HG03565 (cell line): Measurements from ENCODE around the gene LCAT.
"Not testable (repeated sequence)": the region's sequence is repeated elsewhere in the genome, so short reads cannot be mapped to it uniquely, and the experiment has no call there.

Experiments
- ATAC-seq: cut with Tn5 transposase; IDR thresholded peaks from one replicate; pipeline ENCODE4 v1.9.1; 2021; ENCODE audit warnings: mild to moderate bottlenecking, moderate library complexity; ENCODE audit not compliant: unreplicated experiment

LCAT gene

DNA sequence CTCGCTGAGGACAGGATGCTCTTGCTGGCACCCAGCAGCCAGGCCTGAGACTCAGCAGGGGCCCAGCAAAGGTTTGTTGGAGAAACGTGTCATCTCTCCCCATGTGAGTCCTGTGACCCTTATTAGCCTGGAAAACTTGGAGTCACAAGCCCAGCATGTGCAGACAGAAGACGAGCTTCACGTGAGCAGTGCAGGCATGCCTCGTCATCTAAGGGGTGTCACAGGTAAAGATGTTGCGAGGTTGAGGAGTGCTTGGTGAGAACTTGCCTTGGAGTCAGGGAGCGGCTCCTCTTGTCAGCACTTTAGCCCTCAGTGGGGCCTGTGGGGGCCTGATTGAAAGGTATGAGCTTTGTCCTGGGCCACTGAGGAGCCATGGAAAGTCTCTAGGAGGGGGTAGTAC is 10.1 kb downstream of the LCAT start:
- ATAC-seq = no peak

DNA sequence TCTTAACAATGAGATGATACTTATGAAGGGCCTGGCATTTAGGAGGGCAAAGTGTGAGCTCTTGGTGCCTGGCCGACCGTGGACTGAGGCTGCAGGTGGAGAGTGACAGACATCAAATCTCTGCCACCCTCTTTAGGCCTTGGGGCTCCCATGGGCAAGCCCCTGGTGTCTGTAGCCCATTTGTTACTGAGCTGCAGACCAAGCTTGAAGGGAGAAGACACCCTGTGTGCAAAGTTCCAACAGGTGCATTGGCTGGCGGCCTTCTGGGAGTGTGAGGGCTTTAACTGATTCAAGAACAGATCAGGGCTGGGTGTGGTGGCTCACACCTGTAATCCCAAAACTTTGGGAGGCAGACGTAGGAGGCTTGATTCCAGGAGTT is 11.5 kb downstream of the LCAT start:
- no peak for ATAC-seq

DNA sequence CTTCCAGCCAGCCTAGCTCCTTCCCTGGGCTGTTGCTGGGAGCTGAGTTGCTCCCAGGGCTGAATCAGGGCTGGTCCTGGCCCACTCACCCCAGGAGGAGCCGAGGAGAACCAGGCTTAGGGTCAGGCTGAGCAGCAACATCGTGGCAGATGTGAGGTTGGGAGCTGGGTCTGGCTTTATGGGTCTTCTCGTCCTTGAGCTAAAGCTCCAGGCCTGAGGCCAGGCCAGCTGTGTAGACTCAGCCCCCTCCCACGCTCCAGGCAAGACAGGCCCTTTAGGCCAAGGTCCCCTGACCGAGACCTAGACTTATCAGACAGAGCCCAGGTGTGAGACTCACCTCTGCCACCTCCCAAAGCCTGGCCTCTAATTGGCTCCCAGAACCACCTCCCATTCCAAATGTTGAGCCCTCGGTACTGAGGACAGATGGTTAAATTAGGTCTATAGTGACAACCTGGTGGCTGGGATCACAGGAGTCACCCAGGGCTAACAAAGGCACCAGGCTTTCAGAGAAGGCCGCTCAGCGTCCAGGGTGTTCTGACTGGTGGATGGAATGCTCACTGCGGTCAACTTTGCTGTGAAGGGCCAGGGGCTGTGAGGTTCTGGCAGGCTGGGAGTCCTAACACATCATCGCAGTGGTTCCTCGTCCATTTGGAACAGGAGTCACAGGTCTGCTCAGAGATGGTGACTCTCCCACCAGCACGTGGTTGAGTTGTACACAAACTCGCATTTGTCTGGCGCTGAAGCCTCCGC is 12.0 kb downstream of the LCAT start, which contains the start of gene CTRL:
Gene CTRL, minus strand, starts transcription at position 151 of the 750 bp plus-strand sequence. Its CDS starts 10 bp downstream, at position 141.
- ATAC-seq = no peak

DNA sequence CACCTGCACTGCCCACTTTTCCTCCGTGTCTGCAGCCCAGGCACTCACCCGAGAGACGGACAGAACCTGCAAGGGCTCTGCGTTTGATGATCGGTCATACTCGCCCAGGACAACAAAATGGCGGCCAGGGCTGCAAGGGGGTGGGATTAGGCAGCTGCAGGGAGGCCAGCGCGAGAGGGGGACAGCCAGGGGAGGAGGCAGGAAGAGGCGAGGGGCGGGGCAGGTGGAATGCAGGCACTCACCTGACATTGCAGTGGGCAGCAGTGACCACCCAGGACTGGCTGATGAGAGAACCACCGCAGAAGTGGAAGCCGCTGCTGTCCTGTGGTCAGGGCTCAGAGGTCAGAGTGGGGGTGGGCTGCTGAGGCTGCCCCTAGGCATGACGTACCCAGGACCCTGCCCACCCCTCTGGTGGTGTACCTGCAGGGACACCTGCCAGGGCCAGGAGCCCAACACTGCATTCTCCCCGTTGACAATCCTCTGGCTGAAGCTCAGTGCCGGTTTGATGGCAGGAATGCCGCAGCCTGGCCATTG is 13.2 kb downstream of the LCAT start:
- ATAC-seq = no peak

DNA sequence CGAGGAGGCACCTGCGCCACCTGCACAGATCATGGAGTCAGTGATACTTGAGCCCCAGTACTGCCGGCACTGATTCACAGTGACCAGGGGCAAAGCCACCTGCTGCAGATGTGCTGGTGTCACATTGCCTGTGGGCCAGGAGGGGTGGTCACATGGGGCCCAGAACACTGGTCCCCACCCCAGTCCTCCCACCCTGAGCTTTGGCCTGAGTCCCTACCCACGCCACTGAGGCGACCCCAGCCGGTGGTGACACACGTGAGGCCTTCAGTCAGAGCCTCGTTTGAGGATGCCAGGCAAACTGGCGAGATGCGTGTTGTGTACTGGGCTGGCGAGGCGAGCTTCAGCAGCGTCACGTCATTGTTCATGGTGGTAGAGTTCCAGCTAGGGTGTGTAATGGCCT is 13.7 kb downstream of the LCAT start:
- ATAC-seq = no peak

DNA sequence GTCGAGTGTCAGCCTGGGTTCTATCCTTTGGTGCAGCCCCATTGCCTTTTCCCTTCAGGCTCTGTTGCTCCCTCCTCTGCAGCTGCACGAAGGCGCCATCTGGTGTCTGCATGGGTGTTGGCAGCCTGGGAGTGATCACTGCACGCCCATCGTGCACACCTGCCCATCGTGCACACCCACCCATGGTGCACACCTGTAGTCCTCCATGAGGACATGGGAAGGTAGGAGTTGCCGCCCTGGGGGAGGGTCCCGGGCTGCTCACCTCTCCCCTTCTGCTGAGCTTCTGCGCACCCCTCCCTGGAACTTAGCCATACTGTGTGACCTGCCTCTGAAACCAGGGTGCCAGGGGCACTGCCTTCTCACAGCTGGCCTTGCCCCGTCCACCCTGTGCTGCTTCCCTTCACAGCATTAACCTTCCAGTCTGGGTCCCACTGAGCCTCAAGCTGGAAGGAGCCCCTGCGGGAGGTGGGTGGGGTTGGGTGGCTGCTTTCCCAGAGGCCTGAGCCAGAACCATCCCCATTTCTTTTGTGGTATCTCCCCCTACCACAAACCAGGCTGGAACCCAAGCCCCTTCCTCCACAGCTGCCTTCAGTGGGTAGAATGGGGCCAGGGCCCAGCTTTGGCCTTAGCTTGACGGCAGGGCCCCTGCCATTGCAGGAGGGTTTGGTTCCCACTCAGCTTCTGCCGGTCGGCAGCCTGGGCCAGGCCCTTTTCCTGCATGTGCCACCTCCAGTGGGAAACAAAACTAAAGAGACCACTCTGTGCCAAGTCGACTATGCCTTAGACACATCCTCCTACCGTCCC is 15.2 kb downstream of the LCAT start:
- ATAC-seq = no peak

DNA sequence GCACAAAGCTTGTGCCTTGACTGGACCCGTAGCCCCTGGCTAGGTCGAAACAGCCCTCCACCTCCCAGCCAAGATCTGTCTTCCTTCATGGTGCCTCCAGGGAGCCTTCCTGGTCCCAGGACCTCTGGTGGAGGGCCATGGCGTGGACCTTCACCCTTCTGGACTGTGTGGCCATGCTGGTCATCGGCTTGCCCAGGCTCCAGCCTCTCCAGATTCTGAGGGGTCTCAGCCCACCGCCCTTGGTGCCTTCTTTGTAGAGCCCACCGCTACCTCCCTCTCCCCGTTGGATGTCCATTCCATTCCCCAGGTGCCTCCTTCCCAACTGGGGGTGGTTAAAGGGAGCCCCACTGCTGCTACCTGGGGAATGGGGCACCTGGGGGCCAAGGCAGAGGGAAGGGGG is 15.8 kb downstream of the LCAT start:
- ATAC-seq = no peak

DNA sequence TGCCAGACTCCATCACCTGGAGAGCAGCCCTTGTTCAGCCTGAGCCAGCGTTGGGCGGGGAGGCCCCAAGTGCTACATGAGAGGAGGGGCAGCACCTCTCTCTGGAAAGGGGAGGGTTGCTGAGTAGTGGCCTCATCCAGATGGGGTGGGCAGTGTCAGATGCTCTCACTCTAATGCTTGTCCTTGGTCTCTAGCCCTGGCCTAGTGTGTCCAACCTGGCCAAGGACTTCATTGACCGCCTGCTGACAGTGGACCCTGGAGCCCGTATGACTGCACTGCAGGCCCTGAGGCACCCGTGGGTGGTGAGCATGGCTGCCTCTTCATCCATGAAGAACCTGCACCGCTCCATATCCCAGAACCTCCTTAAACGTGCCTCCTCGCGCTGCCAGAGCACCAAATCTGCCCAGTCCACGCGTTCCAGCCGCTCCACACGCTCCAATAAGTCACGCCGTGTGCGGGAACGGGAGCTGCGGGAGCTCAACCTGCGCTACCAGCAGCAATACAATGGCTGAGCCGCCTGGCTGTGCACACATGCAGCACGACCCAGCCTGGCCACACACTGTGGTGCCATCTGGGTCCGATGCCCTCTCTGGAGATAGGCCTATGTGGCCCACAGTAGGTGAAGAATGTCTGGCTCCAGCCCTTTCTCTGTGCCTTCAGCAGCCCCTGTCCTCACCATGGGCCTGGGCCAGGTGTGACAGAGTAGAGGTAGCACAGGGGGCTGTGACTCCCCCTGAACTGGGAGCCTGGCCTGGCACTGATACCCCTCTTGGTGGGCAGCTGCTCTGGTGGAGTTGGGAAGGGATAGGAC is 16.6 kb downstream of the LCAT start:
- no peak for ATAC-seq

DNA sequence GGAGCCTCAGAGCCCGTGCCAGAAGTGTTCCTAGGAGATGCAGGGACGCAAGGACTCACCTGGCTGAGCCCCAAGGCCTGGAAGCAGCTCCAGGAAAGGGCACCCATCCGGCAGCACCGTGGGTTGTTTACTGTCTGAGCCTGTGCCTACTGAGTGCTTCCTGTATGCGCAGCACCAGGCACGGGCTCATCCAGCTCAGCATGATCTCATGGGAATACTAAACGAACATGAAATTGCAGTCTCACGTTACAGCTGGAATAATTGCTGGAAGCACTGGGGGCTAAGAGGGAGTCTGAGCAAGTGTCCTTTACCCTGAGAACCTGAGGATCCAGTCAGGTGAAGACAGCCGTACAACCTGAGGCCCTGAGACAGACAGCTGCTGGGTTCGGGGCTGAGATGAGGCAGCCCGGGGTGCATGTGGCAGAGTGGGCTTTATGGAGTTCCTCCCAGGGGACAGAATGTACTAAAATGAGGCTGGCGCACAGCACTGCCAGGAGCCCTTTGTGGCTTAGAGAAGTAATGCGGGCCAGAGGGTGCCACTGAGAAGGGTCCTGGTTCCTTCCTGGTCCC is 17.7 kb downstream of the LCAT start:
- ATAC-seq = no peak

DNA sequence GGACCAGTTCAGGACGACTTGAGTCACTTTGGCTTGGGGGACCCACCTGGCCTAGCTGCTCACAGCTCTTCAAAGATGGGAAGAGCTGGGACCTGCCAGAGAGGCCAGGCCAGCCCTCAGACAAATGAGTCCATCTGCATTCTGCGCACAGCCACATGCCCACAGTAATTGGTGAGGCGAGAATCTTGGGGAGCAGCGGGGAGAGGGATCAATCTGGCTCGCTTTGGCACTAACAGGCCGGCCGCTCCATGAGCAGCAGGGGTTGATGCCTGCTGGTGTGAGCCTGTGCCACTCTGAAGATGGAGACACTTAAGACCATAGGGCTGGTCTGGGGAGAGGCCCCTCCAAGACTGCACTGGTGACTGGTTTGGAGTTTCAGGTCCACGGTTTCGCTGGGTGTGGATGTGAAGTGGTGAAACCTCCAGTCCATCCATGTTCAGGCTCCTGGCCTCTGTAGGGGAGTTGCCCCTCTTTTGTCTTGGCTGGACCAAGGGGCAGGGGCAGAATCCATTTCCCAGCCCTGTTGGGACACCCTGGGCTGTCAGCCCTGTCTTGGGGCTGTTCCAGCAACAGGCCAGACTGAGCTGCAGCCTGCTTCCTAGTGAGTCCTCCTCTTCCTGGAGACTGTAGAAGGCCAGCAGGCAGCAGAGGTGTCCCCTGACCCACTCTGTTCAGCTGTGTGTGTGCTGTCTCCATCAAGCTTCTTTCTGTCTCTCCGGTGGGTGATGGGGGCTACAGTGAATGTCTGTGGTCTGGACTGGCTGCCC is 19.6 kb downstream of the LCAT start:
- ATAC-seq = no peak

DNA sequence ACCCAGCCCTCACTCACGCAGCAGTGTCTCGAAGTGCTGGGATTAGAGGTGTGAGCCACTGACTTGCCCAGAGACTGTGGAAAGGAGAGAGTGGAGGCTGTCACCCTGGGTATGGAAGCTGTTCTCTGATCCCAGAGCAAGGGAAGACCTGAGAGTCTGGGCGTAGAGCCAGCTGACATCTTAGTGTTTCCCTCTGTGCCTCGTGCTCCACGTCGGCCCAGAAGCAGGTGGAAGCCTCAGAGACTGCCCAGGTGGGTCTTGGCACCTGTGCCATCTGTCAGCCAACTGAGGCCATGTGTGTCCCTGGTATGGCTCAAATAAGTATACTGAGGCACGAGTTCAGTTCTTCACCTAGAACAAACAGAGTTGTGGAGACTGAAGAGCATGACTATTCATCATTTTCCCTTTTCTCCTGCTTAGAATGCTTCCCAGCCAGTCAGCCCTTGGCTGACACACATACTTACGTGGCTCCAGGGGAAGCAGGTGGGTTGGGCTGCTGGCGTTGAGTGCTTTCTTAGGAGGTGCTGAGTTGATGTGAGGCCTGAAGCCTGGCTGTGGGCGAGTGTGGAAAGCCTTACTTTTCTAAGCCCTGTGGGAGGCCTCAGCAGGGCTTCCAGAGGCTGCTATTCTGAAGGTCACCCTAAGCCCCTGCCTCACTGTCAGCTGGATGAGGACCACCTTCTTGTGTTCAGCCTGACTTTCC is 20.4 kb downstream of the LCAT start:
- ATAC-seq = no peak

DNA sequence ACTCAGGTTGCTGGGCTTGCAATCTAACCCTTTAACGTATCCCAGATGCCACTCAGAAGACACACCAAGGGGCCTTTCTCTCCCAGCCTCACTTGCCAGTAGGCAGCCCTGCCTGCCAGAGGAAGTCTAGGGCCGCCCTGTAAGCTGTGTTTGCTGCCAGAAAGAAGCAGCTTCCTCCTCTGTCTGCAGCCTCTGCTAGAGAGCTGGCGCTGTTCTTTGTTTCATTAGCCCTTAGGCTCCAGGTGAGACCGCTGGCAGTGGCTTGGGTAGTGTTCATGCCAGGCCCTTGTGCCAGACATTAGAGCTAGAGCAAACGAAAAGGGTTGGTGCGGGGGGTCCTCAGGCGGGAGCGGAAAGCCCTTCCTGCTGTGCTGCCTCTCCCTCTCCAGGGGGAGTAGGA is 21.2 kb downstream of the LCAT start:
- no peak for ATAC-seq

DNA sequence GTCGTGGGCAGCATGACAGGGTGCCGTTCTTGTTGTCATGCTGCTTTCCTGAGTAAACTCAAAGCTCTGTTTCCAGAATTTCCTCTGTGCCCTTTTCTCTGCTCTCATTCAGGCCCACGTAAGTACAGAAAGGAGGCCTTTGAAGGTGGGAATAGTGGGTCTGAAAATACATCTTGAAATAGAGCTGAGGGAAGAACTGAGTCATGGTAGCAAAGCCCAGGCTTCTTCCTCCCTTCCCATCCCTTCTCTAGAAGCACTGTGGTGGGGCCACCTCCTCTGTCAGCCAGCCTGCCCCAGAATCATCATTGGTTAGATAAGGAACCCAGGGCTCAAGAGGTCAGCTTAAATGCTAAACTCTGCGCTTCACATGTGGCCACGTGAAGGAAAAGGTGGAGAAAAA is 21.7 kb downstream of the LCAT start:
- no peak for ATAC-seq

DNA sequence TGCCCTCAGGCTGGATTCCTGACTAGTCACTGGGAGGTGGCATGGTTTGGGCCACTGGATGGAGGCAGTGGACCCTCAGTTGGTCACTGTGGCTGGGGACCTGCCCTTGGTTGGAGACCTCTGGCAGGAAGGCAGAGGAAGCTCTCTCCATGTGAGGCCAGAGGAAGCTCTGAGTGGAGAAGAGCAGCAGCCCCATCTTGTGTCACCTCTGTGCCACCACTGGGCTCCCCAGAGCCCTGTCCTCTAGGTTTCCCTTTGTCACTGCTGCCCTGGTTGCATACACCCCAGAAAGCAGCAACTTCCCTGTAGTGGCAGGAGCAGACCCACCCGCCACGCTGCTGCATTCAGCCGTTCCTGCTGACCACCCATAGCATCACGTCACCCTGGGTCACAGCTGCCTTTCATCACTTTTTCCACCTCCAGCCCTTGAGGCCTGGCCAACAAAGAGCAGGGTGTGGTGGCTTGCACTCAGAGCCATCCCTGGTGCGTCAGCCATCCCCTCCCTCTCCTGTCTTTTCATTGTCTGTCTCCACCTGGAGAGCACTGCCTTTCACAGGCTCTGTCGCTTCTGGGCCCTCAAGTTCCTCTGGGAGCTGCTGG is 24.2 kb downstream of the LCAT start:
- ATAC-seq = no peak

DNA sequence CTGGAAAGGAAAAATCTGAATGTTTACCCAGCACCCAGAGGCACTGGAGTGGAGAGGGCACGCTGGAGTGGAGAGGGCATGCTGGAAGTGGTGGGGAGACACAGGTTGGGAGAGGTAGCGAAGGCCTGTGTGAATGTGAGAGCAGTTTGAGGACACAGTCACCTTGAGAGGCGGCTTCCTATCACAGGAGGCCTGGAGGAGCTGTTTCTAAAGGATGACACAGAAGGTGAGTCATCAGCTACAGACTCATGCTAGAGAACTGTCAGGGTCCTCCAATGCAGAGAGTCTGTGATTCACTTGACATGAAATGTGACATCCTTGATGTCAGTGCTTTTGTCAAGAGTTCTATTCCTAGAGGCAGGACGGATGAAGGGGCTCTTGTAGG is 26.1 kb downstream of the LCAT start:
- ATAC-seq = no peak

DNA sequence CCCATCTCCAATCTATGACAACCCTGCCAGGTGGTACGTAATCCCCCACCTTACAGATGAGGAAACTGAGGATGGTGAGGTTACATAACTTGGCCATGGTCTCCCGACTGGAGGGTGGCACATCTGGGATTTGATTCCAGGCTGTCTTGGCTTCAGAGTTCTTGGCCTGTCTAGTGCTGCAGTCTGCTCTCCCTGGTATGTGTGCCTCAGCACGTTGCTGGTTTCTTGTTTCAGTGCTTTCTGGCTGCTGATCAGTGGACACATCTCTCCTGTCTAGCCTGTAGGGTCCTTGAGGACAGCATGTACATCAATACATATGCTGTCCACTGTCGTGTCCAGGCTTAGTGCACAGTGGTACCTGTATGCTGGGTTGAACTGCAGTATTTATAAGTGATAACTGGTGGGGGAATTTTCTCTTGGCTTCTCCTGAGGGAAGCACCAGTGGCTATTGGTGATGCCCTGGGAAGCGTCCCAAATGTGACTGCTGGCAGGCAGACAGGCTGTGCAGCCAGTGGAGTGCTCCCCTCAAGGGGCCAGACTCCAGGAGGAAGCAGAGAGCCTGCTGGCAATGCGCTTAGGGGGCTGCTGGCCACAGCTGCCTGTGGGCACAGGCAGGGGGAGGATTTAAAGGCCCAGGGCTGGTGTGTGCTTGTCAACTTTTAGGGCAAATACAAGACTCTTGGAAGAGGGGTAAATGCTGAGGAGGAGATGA is 26.6 kb downstream of the LCAT start:
- ATAC-seq = no peak

DNA sequence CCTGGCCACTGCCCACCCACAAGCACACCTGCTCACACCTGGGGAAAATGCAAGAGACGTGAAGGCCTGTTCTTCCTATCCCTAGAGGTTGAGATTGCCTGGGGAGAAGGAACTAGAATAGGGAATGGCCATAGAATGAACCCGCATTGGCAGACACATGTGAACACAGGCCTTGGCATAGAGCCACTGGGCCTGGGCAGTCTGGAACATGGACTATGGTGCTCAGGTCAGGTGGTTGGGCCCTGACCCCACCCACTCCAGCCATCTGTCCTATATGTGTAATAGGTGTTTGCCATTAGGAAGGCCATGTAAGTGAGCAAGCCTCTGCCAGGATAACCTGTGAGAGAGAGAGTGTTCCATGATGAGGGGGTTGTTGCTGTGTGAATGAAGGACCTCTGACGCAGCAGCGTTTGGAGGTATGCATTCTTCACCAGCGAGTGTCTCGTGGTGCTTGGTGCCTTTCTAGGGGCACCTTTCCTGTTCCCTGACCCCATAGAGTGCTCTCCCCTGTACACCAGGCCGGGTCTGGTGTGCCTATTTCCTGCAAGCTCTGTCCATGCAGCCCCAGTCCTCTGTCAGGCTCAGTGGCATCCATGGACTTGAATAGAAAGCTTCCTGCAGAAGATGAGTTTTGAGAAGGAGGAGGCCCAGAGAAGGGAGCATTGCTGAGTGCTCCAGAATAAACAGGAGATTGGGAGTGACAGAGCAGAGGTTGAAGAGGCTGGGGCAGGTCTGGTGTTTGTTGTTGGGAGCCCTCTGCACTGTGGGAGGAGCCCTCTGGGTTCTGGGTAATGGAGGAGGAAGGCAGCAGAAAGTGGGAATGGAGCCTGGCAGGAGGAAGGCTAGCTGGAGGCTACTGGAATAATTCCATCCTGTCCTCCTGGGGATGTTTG is 27.8 kb downstream of the LCAT start:
- no peak for ATAC-seq

DNA sequence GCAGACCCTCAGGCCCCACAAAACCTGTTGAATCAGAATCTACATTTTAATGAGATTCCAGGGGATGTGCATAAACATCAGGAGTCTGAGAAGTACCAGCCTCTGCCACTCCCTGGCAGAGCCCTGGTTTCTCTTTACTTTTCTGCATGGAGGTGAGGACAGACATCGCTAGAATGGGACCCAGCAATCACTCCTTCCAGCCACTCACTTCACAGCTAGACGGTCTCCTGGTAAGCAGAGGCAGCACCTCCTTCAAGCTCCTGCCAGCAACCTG is 28.5 kb downstream of the LCAT start:
- ATAC-seq = not testable (repeated sequence)
